Mesendoderm (in vitro differentiated cells): ENCODE data around the gene TMOD2.

Source experiments
- DNase-seq: peaks from one replicate; pipeline ENCODE4 v3.0.0; 2013
- H2AK5ac ChIP-seq: 2 replicates; pipeline ENCODE4 v1.6.1; 2013; ENCODE audit warnings: low read length, inconsistent platforms
- H2BK120ac ChIP-seq: 2 replicates; pipeline ENCODE4 v1.6.1; 2013; ENCODE audit warnings: low read depth, mild to moderate bottlenecking, low read length, moderate library complexity, mixed read lengths
- H2BK15ac ChIP-seq: replicated peaks from 2 replicates; pipeline ENCODE4 v1.6.1; 2013; ENCODE audit warnings: low read depth, mild to moderate bottlenecking, moderate library complexity
- H2BK5ac ChIP-seq: 2 replicates; pipeline ENCODE4 v1.6.1; 2013; ENCODE audit warnings: low read length, inconsistent platforms
- H3K18ac ChIP-seq: 2 replicates; pipeline ENCODE4 v1.6.1; 2013; ENCODE audit warnings: mild to moderate bottlenecking, low read length, mixed read lengths
- H3K23ac ChIP-seq: one replicate; pipeline ENCODE4 v1.6.1; 2013; ENCODE audit warnings: low read length
- H3K27ac ChIP-seq: 2 replicates; pipeline ENCODE4 v1.5.1; 2013; ENCODE audit warnings: low read depth, mild to moderate bottlenecking, inconsistent platforms, low read length, moderate library complexity
- H3K27me3 ChIP-seq: 2 replicates; pipeline ENCODE4 v1.6.1; 2013; ENCODE audit warnings: low read length, control low read depth, mild to moderate bottlenecking, inconsistent platforms; ENCODE audit not compliant: insufficient read depth, poor library complexity
- H3K36me3 ChIP-seq: 2 replicates; pipeline ENCODE4 v1.6.1; 2013; ENCODE audit warnings: low read length, inconsistent platforms; ENCODE audit not compliant: control insufficient read depth, insufficient read depth
- H3K4ac ChIP-seq: one replicate; pipeline ENCODE4 v1.6.1; 2013; ENCODE audit warnings: low read depth, mild to moderate bottlenecking, low read length, moderate library complexity
- H3K4me1 ChIP-seq: 2 replicates; pipeline ENCODE4 v1.6.1; 2013; ENCODE audit warnings: low read depth, low read length, inconsistent platforms; ENCODE audit not compliant: control insufficient read depth
- H3K4me2 ChIP-seq: 2 replicates; pipeline ENCODE4 v1.6.1; 2013; ENCODE audit warnings: low read length
- H3K4me3 ChIP-seq: 2 replicates; pipeline ENCODE4 v1.5.1; 2013; ENCODE audit warnings: mild to moderate bottlenecking, low read length
- H3K56ac ChIP-seq: one replicate; pipeline ENCODE4 v1.6.1; 2013; ENCODE audit warnings: low read length
- H3K79me1 ChIP-seq: 2 replicates; pipeline ENCODE4 v1.6.1; 2013; ENCODE audit warnings: low read length, inconsistent platforms
- H3K79me2 ChIP-seq: 2 replicates; pipeline ENCODE4 v1.6.1; 2013; ENCODE audit warnings: mild to moderate bottlenecking, low read length; ENCODE audit not compliant: control insufficient read depth, insufficient read depth
- H3K9ac ChIP-seq: 2 replicates; pipeline ENCODE4 v1.6.1; 2013; ENCODE audit warnings: low read length, inconsistent platforms
- H4K5ac ChIP-seq: one replicate; pipeline ENCODE4 v1.6.1; 2013; ENCODE audit warnings: low read length
- H4K8ac ChIP-seq: one replicate; pipeline ENCODE4 v1.6.1; 2013; ENCODE audit warnings: low read depth, mild to moderate bottlenecking, control low read depth, low read length, moderate library complexity
- WGBS: extraction: QIAGEN DNeasy Blood & Tissue Kit; methylation state at CpG from one replicate; pipeline ENCODE4 v1.1.7; 2013; ENCODE audit warnings: low lambda C conversion rate, missing lambda C conversion rate; ENCODE audit not compliant: insufficient coverage; ENCODE audit errors: extremely low coverage; 5-methylcytosine and 5-hydroxymethylcytosine counted together

Gene TMOD2

GRCh38 chr15:51709031-51709430, 42.4 kb upstream of the TMOD2 start:
- Histone ChIP-seq H3K4ac (no peak overlapping the region), H3K9ac (no peak overlapping the region), H3K79me1 (no peaks in the 10 kb centered on the region), H3K56ac (no peak overlapping the region), H4K8ac (no peak overlapping the region), H2BK5ac (no peak overlapping the region), H3K4me2 (no peak overlapping the region), H3K4me3 (no peak overlapping the region), H3K18ac (no peak overlapping the region), H2BK120ac (no peak overlapping the region), H2AK5ac (no peak overlapping the region), H3K36me3 (no peaks in the 10 kb centered on the region), H3K27me3 (no peaks in the 10 kb centered on the region), H3K4me1 (no peaks in the 10 kb centered on the region), H3K79me2 (no peaks in the 10 kb centered on the region), H4K5ac (no peak overlapping the region), H3K23ac (no peak overlapping the region), H3K27ac (no peak overlapping the region), H2BK15ac (no peak overlapping the region)
- no CpG with 5 or more reads among the region's 5 CpGs for WGBS
- DNase-seq = no peak

- H2BK120ac ChIP-seq = no peak overlapping the region
- no peak for DNase-seq
- no peak overlapping the region for H3K27ac ChIP-seq
- H2BK5ac ChIP-seq = no peak overlapping the region
- no peaks in the 10 kb centered on the region for H3K79me1 ChIP-seq
- no peak overlapping the region for H2AK5ac ChIP-seq
- no peak overlapping the region for H4K5ac ChIP-seq
- H3K79me2 ChIP-seq = no peaks in the 10 kb centered on the region
- no peaks in the 10 kb centered on the region for H3K36me3 ChIP-seq
- H3K18ac ChIP-seq = no peak overlapping the region
- no peaks in the 10 kb centered on the region for H3K27me3 ChIP-seq
- H3K9ac ChIP-seq = no peak overlapping the region
- H3K4me3 ChIP-seq = no peak overlapping the region
- H4K8ac ChIP-seq = no peak overlapping the region
- H3K4me2 ChIP-seq = no peak overlapping the region
- no peaks in the 10 kb centered on the region for H3K4me1 ChIP-seq
- no peak overlapping the region for H3K56ac ChIP-seq
- no CpG with 5 or more reads among the region's 1 CpG for WGBS
- H3K23ac ChIP-seq = no peak overlapping the region
- no peak overlapping the region for H3K4ac ChIP-seq
- H2BK15ac ChIP-seq = no peak overlapping the region
These were observed 37.2 kb upstream of the TMOD2 start for GRCh38 chr15:51714162-51714561.

DNA sequence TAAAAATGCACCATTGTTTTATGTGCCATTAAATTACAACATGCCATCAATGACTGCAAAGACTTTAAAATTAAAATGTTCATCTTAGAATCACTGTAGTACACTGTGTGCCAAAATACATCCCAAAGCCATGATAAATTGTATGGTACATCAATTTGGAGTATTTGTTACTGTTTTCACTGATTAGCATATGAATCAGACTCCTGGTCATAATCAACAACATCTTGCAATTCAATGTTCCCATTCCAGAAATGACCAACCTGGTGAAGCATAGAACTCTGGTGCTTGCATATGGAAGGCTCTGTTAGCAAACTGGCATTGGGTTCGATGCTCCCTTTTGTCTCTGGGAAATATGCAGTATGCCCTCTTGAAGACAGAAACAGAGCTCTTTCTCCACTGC, 36.5 kb upstream of the TMOD2 start:
- no peak overlapping the region for H3K9ac ChIP-seq
- H2AK5ac ChIP-seq = no peak overlapping the region
- H3K79me2 ChIP-seq = no peaks in the 10 kb centered on the region
- H3K4me2 ChIP-seq = no peak overlapping the region
- no peak overlapping the region for H3K56ac ChIP-seq
- no peak overlapping the region for H3K4ac ChIP-seq
- H3K27me3 ChIP-seq = no peaks in the 10 kb centered on the region
- H3K79me1 ChIP-seq = no peaks in the 10 kb centered on the region
- no peaks in the 10 kb centered on the region for H3K4me1 ChIP-seq
- DNase-seq = no peak
- H3K18ac ChIP-seq = no peak overlapping the region
- no peak overlapping the region for H2BK120ac ChIP-seq
- no peak overlapping the region for H4K8ac ChIP-seq
- H3K36me3 ChIP-seq = no peaks in the 10 kb centered on the region
- H4K5ac ChIP-seq = no peak overlapping the region
- H3K4me3 ChIP-seq = no peak overlapping the region
- no peak overlapping the region for H3K23ac ChIP-seq
- no CpG with 5 or more reads among the region's 1 CpG for WGBS
- no peak overlapping the region for H3K27ac ChIP-seq
- no peak overlapping the region for H2BK5ac ChIP-seq
- no peak overlapping the region for H2BK15ac ChIP-seq

DNA sequence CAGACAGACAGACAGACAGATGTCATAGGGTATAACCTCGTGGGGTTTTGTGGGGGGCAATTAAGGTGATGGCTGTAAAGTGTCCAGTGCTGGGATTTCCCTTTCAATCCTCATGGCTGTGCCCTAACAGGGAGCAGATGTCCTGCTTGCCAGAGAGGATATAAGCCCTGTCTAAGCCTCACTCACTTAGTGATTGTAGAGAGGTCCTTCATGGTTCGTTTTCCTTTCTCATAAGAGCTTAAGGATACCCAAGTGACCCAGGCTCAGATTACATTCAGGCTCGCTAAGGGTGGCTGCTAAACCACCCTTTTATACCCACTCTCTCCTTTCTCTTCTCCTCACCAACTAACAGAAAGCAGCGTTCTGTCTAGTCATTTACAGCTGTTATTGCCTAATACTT, 33.2 kb upstream of the TMOD2 start:
- H2BK15ac ChIP-seq = no peak overlapping the region
- H3K27me3 ChIP-seq = no peaks in the 10 kb centered on the region
- H2BK5ac ChIP-seq = no peak overlapping the region
- H3K9ac ChIP-seq = no peak overlapping the region
- H3K23ac ChIP-seq = no peak overlapping the region
- no peak overlapping the region for H3K27ac ChIP-seq
- H3K18ac ChIP-seq = no peak overlapping the region
- H4K8ac ChIP-seq = no peak overlapping the region
- H3K4me2 ChIP-seq = no peak overlapping the region
- H3K56ac ChIP-seq = no peak overlapping the region
- H3K4me3 ChIP-seq = no peak overlapping the region
- WGBS = no CpG with 5 or more reads among the region's 4 CpGs
- DNase-seq = no peak
- H4K5ac ChIP-seq = no peak overlapping the region
- no peak overlapping the region for H2BK120ac ChIP-seq
- no peaks in the 10 kb centered on the region for H3K79me1 ChIP-seq
- no peaks in the 10 kb centered on the region for H3K36me3 ChIP-seq
- no peak overlapping the region for H3K4ac ChIP-seq
- H2AK5ac ChIP-seq = no peak overlapping the region
- H3K79me2 ChIP-seq = no peaks in the 10 kb centered on the region
- H3K4me1 ChIP-seq = no peaks in the 10 kb centered on the region

GRCh38 chr15:51718746-51719145, 32.7 kb upstream of the TMOD2 start:
- H3K9ac ChIP-seq = no peak overlapping the region
- H3K23ac ChIP-seq = no peak overlapping the region
- no CpG with 5 or more reads among the region's 3 CpGs for WGBS
- DNase-seq = no peak
- no peaks in the 10 kb centered on the region for H3K79me2 ChIP-seq
- no peak overlapping the region for H4K5ac ChIP-seq
- H2AK5ac ChIP-seq = no peak overlapping the region
- no peaks in the 10 kb centered on the region for H3K4me1 ChIP-seq
- H2BK5ac ChIP-seq = no peak overlapping the region
- H4K8ac ChIP-seq = no peak overlapping the region
- H3K4ac ChIP-seq = no peak overlapping the region
- no peak overlapping the region for H3K4me2 ChIP-seq
- no peak overlapping the region for H3K27ac ChIP-seq
- no peak overlapping the region for H2BK15ac ChIP-seq
- H3K4me3 ChIP-seq = no peak overlapping the region
- no peak overlapping the region for H3K56ac ChIP-seq
- no peak overlapping the region for H3K18ac ChIP-seq
- no peaks in the 10 kb centered on the region for H3K36me3 ChIP-seq
- no peaks in the 10 kb centered on the region for H3K79me1 ChIP-seq
- no peaks in the 10 kb centered on the region for H3K27me3 ChIP-seq
- H2BK120ac ChIP-seq = no peak overlapping the region

GRCh38 chr15:51720201-51720995, 31.0 kb upstream of the TMOD2 start:
- WGBS = no CpG with 5 or more reads among the region's 8 CpGs
- H3K18ac ChIP-seq = no peak overlapping the region
- H3K79me2 ChIP-seq = no peaks in the 10 kb centered on the region
- H3K36me3 ChIP-seq = no peaks in the 10 kb centered on the region
- no peak overlapping the region for H2BK5ac ChIP-seq
- H3K9ac ChIP-seq = no peak overlapping the region
- no peak overlapping the region for H3K27ac ChIP-seq
- no peak overlapping the region for H4K8ac ChIP-seq
- H2AK5ac ChIP-seq = no peak overlapping the region
- no peak overlapping the region for H3K56ac ChIP-seq
- H3K4ac ChIP-seq = no peak overlapping the region
- no peak overlapping the region for H4K5ac ChIP-seq
- H2BK120ac ChIP-seq = no peak overlapping the region
- no peak overlapping the region for H3K23ac ChIP-seq
- no peak overlapping the region for H3K4me3 ChIP-seq
- H2BK15ac ChIP-seq = no peak overlapping the region
- H3K27me3 ChIP-seq = no peaks in the 10 kb centered on the region
- no peak for DNase-seq
- no peaks in the 10 kb centered on the region for H3K4me1 ChIP-seq
- H3K79me1 ChIP-seq = no peaks in the 10 kb centered on the region
- H3K4me2 ChIP-seq = no peak overlapping the region
